Stimulated activated naive CD8-positive, alpha-beta T cell treated with anti-CD3 and anti-CD28 coated beads, Interleukin-15, Interleukin-2, amounts not matched to agents 100 ng/mL and 50 ng/mL, for 24 hours (primary cell): Measurements from ENCODE around the gene LRRC8B.

Experiments
- H3K27ac Mint-ChIP-seq: one replicate; pipeline ENCODE4 v1.8.0; 2021; ENCODE audit warnings: mild to moderate bottlenecking, mixed read lengths
- H3K27me3 Mint-ChIP-seq: one replicate; pipeline ENCODE4 v1.8.0; 2021; ENCODE audit warnings: mixed read lengths
- H3K36me3 Mint-ChIP-seq: one replicate; pipeline ENCODE4 v1.8.0; 2021; ENCODE audit warnings: low read depth, mixed read lengths
- H3K4me1 Mint-ChIP-seq: one replicate; pipeline ENCODE4 v1.8.0; 2021; ENCODE audit warnings: low read depth, mixed read lengths
- H3K4me3 Mint-ChIP-seq: one replicate; pipeline ENCODE4 v1.8.0; 2021; ENCODE audit warnings: mild to moderate bottlenecking, mixed read lengths
- H3K9me3 Mint-ChIP-seq: one replicate; pipeline ENCODE4 v1.8.0; 2021; ENCODE audit warnings: mixed read lengths

LRRC8B gene

DNA sequence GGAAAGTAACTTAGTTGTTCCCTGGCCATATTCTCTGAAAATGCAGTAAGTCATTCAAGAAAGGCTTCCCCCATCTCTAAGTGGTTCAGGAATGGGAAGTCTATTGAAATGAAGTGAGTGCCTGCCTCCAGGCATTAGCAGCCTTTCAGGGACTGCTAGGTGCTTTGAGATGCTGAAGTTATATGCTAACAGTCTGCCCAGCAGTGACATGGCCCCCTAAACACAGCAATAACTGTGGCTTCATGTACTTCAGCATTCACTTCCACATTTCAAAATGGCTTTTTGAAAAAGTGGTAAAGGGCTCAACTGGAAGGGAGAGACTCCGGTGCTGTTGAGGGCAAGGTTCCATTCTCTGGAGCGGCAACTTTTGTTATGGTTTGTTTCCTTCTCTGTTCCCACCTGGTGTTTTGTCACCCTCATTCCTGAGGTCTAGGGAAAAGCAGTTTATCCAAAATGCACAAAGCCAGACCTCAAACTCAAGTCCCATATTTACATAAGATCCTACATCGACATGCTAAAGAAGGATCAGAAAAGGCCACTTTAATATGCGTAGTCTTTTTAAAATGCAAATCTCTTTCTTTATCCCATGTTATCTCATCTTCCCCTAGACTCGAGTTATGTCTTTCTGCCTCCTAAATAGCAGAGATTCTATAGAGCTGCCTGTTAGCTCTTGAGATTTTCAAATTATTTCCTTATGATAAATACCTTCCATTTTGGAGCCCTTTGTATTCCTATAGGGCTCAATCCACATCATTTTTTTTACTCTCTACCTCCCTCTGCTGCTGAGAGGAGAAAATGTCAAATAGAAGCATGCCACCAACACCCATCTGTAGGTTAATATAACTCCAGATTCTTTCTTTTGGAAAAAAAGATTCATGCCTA is 74.1 kb downstream of the LRRC8B start:
- H3K27me3 Mint-ChIP-seq, result no peaks in the 10 kb centered on the region
- peaks cover 81% of the 10 kb centered on the region for H3K4me1 Mint-ChIP-seq
- H3K27ac Mint-ChIP-seq, result peak overlapping the region; percentile 67
- H3K9me3 Mint-ChIP-seq, result no peaks in the 10 kb centered on the region
- peaks cover 30% of the 10 kb centered on the region for H3K36me3 Mint-ChIP-seq
- no peak overlapping the region for H3K4me3 Mint-ChIP-seq

DNA sequence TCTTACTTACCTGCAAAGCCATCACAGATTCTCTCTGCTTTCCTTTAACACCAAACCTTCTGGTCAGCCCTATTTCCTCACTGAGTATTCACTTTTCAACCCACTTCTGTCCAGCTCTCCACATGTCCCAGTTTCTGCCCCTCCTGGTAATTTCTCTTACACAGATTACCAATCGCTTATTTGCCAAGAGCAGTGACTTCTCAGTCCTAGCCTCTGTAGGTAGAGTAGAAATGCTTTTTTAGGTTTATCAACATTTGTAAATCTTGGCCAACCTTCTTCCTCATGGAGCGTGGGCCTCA is 74.7 kb downstream of the LRRC8B start:
- no peak overlapping the region for H3K4me3 Mint-ChIP-seq
- H3K27me3 Mint-ChIP-seq, result no peaks in the 10 kb centered on the region
- H3K9me3 Mint-ChIP-seq, result no peaks in the 10 kb centered on the region
- peak overlapping the region; percentile 67 for H3K27ac Mint-ChIP-seq
- peaks cover 28% of the 10 kb centered on the region for H3K36me3 Mint-ChIP-seq
- peaks cover 83% of the 10 kb centered on the region for H3K4me1 Mint-ChIP-seq

DNA sequence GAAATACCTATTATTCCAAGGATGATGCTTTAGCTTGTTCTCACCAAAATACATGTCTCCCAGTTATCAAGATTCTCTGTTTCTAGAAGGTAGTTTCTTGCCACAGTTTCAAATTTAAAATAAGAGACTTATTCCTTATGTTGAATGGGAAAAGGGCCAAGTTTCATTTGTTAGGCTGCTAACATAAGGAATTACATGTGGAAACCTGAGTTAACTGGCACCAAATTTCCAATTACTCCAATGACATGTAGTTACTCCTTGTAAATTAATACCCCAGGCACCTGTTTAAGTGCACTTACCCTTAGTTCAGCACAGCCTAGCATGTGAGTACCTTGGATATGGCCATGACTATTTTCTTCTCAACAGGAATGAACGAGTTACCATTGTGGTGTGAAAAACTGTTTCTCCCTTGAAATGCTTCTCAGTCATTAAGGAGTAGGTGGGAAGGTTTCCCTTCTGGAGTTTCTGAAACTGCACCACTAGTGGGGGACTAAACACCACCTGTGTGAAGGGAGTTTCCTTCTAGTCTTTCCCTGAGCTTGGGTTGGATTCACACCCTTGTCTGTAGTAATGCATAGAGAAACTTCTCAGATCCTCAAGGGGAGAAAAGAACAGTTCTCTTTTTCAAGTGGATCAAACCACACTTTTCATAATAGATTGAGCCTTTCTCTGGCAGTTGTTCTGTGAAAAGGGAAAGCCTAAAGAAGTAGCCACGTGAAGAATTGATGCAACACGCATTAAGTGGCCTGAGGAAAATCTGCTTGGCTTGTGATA is 76.0 kb downstream of the LRRC8B start:
- Mint-ChIP-seq H3K27ac (peak overlapping the region; percentile 99), H3K9me3 (no peaks in the 10 kb centered on the region), H3K4me1 (peaks cover 93% of the 10 kb centered on the region), H3K36me3 (peaks cover 25% of the 10 kb centered on the region), H3K4me3 (no peak overlapping the region), H3K27me3 (no peaks in the 10 kb centered on the region)

DNA sequence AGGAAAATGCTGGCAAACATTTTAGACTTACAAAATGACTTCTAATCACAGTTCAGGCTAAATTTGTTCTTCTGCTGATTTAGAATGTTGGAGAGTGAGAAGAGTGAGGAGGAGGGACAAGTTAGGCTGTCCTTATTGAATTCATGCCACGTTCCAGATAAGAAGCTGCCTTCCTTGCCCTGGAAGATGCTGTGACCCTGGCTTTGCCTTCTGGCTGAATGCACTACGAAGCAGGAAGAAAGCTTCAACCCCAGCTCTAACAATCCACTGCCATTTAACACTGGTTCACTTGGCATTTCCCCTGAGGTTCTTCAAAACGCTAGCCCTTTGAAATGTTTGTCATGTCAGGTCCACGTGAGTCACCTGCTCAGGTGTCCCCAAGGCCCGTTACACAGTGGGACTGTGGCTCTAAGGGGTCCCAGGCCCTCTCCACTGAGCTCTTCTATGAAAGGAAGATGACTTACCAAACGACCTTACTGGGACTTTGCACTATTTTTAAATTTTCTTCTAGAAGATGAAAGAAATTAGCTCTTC is 78.3 kb downstream of the LRRC8B start:
- H3K9me3 Mint-ChIP-seq, result no peaks in the 10 kb centered on the region
- peaks cover 100% of the 10 kb centered on the region for H3K4me1 Mint-ChIP-seq
- no peaks in the 10 kb centered on the region for H3K27me3 Mint-ChIP-seq
- H3K36me3 Mint-ChIP-seq, result peaks cover 9% of the 10 kb centered on the region
- peak overlapping the region; percentile 99 for H3K27ac Mint-ChIP-seq
- H3K4me3 Mint-ChIP-seq, result peak overlapping the region; percentile 61

DNA sequence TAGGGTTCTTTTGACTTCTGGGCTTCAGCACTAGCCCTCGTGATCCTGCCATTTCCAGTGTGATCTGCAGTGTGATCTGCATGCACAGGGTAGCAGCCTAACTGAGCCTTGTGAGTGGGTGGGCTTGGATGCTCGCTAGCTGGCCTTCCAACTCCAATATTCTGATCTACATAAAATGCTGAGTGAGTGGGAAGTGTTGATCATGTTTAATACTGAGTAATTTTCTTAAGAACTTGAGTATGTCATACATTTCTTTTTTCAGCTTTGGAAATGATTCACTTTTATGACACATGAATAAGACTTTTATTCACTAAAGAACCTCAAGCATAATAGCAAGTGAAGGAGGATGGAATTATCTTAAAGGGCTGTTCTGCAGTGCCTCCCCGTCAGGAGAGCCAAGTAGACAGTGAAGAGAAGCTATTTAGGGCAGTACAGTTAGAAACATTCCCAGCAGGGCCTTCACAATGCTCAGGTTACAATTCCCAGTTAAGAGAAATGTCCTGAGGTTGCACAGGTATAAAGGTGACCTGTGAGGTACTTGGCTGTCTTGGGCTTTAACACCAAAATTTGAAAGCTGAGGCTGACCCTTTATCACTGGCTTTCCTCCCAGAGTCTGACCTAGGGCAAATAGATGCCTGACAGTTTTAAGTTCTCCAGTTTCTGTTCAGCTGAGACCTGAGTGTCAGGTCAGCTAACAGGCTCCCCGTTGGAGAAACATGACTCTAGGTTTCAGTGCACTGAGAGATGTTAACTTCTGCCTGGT is 79.2 kb downstream of the LRRC8B start:
- Mint-ChIP-seq H3K36me3 (peaks cover 8% of the 10 kb centered on the region), H3K27ac (peak overlapping the region; percentile 99), H3K9me3 (no peaks in the 10 kb centered on the region), H3K4me3 (peak overlapping the region; percentile 61), H3K27me3 (no peaks in the 10 kb centered on the region), H3K4me1 (peaks cover 100% of the 10 kb centered on the region)

DNA sequence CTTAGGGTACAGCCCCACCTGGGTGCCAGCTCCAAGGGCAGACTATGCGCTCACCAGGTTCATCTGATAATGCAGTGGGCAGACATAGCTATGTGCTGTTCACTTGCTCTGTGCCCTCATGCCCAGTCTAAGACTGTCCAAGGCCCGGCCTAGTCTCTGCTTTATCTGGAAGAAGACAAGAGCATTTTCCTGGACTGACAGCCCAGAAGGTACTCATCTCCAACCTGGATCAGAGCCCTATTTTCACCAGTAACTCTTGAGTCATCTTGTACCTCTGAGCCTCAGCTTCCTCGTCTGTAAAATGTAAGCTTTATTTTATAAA is 79.7 kb downstream of the LRRC8B start:
- peaks cover 8% of the 10 kb centered on the region for H3K36me3 Mint-ChIP-seq
- no peaks in the 10 kb centered on the region for H3K9me3 Mint-ChIP-seq
- peaks cover 100% of the 10 kb centered on the region for H3K4me1 Mint-ChIP-seq
- H3K27me3 Mint-ChIP-seq, result no peaks in the 10 kb centered on the region
- peak overlapping the region; percentile 61 for H3K4me3 Mint-ChIP-seq
- H3K27ac Mint-ChIP-seq, result peak overlapping the region; percentile 99

- Mint-ChIP-seq H3K27me3 (no peaks in the 10 kb centered on the region), H3K36me3 (peaks cover 8% of the 10 kb centered on the region), H3K4me1 (peaks cover 100% of the 10 kb centered on the region), H3K9me3 (no peaks in the 10 kb centered on the region), H3K27ac (peak overlapping the region; percentile 99), H3K4me3 (peak overlapping the region; percentile 61)
Observed at GRCh38 chr1:89605692-89606091, 81.1 kb downstream of the LRRC8B start.

GRCh38 chr1:89606227-89606980 is 81.8 kb downstream of the LRRC8B start:
- Mint-ChIP-seq H3K4me3 (peak overlapping the region; percentile 61), H3K27me3 (no peaks in the 10 kb centered on the region), H3K36me3 (peaks cover 4% of the 10 kb centered on the region), H3K27ac (peak overlapping the region; percentile 99), H3K9me3 (no peaks in the 10 kb centered on the region), H3K4me1 (peaks cover 100% of the 10 kb centered on the region)

- Mint-ChIP-seq H3K27ac (peak overlapping the region; percentile 99), H3K4me1 (peaks cover 99% of the 10 kb centered on the region), H3K4me3 (peak overlapping the region; percentile 61), H3K9me3 (no peaks in the 10 kb centered on the region), H3K36me3 (no peaks in the 10 kb centered on the region), H3K27me3 (no peaks in the 10 kb centered on the region)
Observed at GRCh38 chr1:89607156-89607555, 82.5 kb downstream of the LRRC8B start.

DNA sequence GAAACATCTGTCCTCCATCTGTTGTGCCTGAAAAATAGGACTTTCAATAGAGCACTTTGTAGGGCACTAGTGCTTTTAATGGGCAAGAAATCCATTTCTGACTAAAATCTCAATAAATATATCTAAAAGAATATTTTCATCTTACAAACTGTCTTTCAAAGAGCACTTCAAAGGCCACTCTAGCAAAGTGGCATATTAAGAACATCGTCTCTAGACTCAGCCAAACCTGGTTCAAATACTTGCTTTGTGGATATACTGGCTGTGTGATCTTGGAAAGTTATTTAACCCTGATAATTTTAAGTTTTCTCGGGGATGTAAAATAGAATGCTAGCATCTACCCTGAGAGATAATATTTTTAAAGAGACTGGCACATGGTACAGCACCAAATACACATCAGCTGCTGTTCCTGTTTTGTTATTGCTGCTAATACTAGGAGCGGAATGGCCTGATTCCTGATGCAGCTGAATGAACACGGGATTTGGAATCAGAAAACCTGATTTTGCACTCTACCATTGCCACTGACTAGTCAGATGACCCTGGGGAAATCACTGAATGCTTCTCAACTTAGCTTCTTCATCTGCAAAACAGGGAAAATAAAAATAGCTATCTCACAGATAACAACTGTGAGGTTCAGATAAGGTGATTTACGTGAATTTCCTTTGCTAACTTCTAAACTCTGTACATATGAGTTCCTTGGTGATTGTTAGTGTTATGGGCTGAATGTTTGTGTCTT is 83.1 kb downstream of the LRRC8B start:
- no peaks in the 10 kb centered on the region for H3K9me3 Mint-ChIP-seq
- H3K27ac Mint-ChIP-seq, result peak overlapping the region; percentile 99
- peak overlapping the region; percentile 83 for H3K4me3 Mint-ChIP-seq
- H3K36me3 Mint-ChIP-seq, result no peaks in the 10 kb centered on the region
- no peaks in the 10 kb centered on the region for H3K27me3 Mint-ChIP-seq
- H3K4me1 Mint-ChIP-seq, result peaks cover 99% of the 10 kb centered on the region

DNA sequence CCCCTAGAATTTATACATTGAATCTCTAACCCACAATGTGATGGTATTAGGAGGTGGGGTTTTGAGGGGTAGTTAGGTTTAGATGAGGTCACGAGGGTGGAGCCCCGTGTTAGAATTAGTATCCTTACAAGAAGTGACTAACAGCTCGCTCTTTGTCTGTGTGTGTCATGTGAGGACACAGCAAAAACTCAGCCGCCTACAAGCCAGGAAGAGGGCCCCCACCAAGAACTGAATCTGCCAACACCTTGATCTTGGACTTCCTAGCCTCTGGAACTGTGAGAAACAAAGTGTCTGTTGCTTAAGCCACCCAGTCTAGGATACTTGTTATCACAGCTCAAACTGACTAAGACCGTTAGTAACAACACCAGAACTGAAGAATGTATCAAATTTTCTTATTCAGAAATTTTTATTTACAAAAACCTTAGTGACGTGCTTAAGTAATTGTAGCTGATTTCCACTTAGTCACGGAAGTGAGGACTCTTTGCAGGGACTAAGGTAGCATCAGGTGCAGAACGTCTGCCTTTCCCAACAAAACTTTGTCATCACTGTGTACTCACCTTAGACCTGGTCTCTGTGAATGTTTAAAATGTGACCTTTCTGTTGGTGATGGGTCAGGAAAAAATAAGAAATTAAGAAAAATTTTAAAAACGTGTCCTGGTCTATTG is 83.8 kb downstream of the LRRC8B start:
- Mint-ChIP-seq H3K36me3 (no peaks in the 10 kb centered on the region), H3K4me3 (peak overlapping the region; percentile 83), H3K27ac (peak overlapping the region; percentile 99), H3K9me3 (no peaks in the 10 kb centered on the region), H3K27me3 (no peaks in the 10 kb centered on the region), H3K4me1 (peaks cover 99% of the 10 kb centered on the region)

GRCh38 chr1:89608984-89609725 is 84.5 kb downstream of the LRRC8B start:
- Mint-ChIP-seq H3K9me3 (no peaks in the 10 kb centered on the region), H3K4me3 (peak overlapping the region; percentile 83), H3K36me3 (no peaks in the 10 kb centered on the region), H3K27me3 (no peaks in the 10 kb centered on the region), H3K27ac (peak overlapping the region; percentile 99), H3K4me1 (peaks cover 98% of the 10 kb centered on the region)
